ENCODE data around the gene CRLF2. TPM values are rescaled to one million over a fixed set of nuclear protein-coding genes. Genes with fewer than 3 reads are reported as not detected.
"Not testable (repeated sequence)": the region's sequence is repeated elsewhere in the genome, so short reads cannot be mapped to it uniquely, and the experiment has no call there.

CRLF2 gene
- total and polyA plus RNA-seq, 12 donors: not detected

GRCh38 chrX:1162119-1162916 is 50.1 kb downstream of the CRLF2 start:
- intact Hi-C loops (cut with DNase I): no loop called here
- Histone ChIP-seq H3K4me3 (no peak overlapping the region), H3K27ac (no peak overlapping the region), H3K9me3 (replicated peaks in 1 of 3) (no peaks in the 10 kb centered on the region), H3K27me3 (no peaks in the 10 kb centered on the region), H3K36me3 (replicated peaks in 1 of 2) (no peaks in the 10 kb centered on the region), H3K4me1 (replicated peaks in 1 of 2) (no peaks in the 10 kb centered on the region)
- 67 to 78% (median 75%) methylated on average over 9 to 10 of the region's 10 CpGs for WGBS, 4 donors
- DNase-seq: peak in 1 of 7 donors; percentile 33
- TF ChIP-seq, protein P1, sequence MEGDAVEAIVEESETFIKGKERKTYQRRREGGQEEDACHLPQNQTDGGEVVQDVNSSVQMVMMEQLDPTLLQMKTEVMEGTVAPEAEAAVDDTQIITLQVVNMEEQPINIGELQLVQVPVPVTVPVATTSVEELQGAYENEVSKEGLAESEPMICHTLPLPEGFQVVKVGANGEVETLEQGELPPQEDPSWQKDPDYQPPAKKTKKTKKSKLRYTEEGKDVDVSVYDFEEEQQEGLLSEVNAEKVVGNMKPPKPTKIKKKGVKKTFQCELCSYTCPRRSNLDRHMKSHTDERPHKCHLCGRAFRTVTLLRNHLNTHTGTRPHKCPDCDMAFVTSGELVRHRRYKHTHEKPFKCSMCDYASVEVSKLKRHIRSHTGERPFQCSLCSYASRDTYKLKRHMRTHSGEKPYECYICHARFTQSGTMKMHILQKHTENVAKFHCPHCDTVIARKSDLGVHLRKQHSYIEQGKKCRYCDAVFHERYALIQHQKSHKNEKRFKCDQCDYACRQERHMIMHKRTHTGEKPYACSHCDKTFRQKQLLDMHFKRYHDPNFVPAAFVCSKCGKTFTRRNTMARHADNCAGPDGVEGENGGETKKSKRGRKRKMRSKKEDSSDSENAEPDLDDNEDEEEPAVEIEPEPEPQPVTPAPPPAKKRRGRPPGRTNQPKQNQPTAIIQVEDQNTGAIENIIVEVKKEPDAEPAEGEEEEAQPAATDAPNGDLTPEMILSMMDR (IDR thresholded peaks at IDR 0.05): no peak
- no peak for TF ChIP-seq POLR2A (IDR thresholded peaks at IDR 0.05)

GRCh38 chrX:1159548-1159947 is 52.9 kb downstream of the CRLF2 start:
- no peak overlapping the region for H3K27ac ChIP-seq
- H3K36me3 ChIP-seq (replicated peaks in 1 of 2): no peaks in the 10 kb centered on the region
- H3K9me3 ChIP-seq (replicated peaks in 1 of 3): no peaks in the 10 kb centered on the region
- intact Hi-C loops (cut with DNase I): no loop called here
- TF ChIP-seq, protein P1 (IDR thresholded peaks at IDR 0.05): no peak
- no peak for TF ChIP-seq POLR2A (IDR thresholded peaks at IDR 0.05)
- no peaks in the 10 kb centered on the region for H3K4me1 ChIP-seq (replicated peaks in 1 of 2)
- no peak for DNase-seq
- H3K27me3 ChIP-seq: no peaks in the 10 kb centered on the region
- H3K4me3 ChIP-seq: no peak overlapping the region

DNA sequence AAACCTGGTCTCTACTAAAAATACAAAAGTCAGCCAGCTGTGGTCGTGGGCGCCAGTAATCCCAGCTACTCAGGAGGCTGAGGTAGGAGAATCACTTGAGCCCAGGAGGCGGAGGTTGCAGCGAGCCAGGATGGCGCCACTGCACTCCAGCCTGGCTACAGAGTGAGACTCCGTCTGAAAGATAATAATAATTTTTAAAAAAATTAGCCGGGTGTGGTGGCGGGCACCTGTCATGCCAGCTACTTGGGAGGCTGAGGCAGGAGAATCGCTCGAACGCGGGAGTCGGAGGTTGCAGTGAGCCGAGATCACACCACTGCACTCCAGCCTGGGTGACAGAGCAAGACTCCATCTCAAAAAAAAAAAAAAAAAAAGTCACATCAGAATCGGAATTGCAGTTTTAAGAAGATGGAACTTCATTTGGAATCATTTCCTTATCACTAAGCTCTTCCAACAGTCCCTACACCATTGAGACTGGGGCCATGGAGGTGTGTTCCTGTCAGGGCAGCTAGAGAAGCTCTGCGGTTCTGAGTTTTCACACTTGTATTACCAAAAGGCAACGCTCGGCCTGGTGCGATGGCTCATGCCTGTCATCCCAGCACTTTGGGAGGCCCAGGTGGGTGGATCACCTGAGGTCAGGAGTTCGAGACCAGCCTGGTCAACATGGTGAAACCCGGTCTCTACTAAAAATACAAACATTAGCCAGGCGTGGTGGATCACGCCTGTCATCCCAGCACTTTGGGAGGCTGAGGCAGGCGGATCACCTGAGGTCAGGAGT is 55.6 kb downstream of the CRLF2 start:
- 72 to 77% (median 74%) methylated on average over 24 of the region's 24 CpGs for WGBS, 4 donors

GRCh38 chrX:1153940-1154339 is 58.5 kb downstream of the CRLF2 start:
- DNase-seq: peak in 1 of 7 donors; percentile 29
- TF ChIP-seq, protein P1 (IDR thresholded peaks at IDR 0.05): no peak
- TF ChIP-seq POLR2A (IDR thresholded peaks at IDR 0.05): no peak
- 29 to 45% (median 41%) methylated on average over 9 of the region's 9 CpGs for WGBS, 4 donors
- Histone ChIP-seq H3K4me1 (replicated peaks in 1 of 2) (no peaks in the 10 kb centered on the region), H3K27me3 (peaks cover 5% of the 10 kb centered on the region), H3K27ac (no peak overlapping the region), H3K36me3 (replicated peaks in 1 of 2) (no peaks in the 10 kb centered on the region), H3K4me3 (no peak overlapping the region), H3K9me3 (replicated peaks in 1 of 3) (no peaks in the 10 kb centered on the region)
- intact Hi-C loops (cut with DNase I): no loop called here

More for the DNA sequence above, 55.6 kb downstream of the CRLF2 start:
- peak in 1 of 7 donors; percentile 46 for DNase-seq
- H3K36me3 ChIP-seq (replicated peaks in 1 of 2); H3K27me3 ChIP-seq; H3K27ac ChIP-seq; intact Hi-C loops (cut with DNase I); H3K4me3 ChIP-seq; H3K9me3 ChIP-seq (replicated peaks in 1 of 3); H3K4me1 ChIP-seq (replicated peaks in 1 of 2): not testable (repeated sequence)
